Peyer's patch (tissue), 4 donors: ENCODE measurements around the gene DNAH8.

ENCODE experiments used
- CTCF ChIP-seq, 6 experiments: fragments of 450-650 bp in 4 of 6; fragments of 200-600 bp in 2 of 6; sonication (generic) in 1 of 6; IDR thresholded peaks; one replicate each; pipeline ENCODE4 v1.5.1; 2017 to 2019; ENCODE audit warnings: antibody characterized with exemption in 6 of 6, mild to moderate bottlenecking in 3 of 6, moderate library complexity in 1 of 6
- POLR2A ChIP-seq, 2 donors: fragments of 450-650 bp; IDR thresholded peaks; one replicate each; pipeline ENCODE4 v1.5.1; 2017; ENCODE audit warnings: antibody characterized with exemption in 2 of 2, mild to moderate bottlenecking in 2 of 2, moderate library complexity in 2 of 2

- TF ChIP-seq POLR2A (IDR thresholded peaks at IDR 0.05) (no peak), CTCF (IDR thresholded peaks at IDR 0.05) (no peak)
Observed at GRCh38 chr6:38782616-38783015, 67.5 kb downstream of the DNAH8 start.
